Inflammatory macrophage treated with lipopolysaccharide for 4 hours (primary cell): ENCODE measurements around the gene SAMD13.
"Not testable (repeated sequence)": the region's sequence is repeated elsewhere in the genome, so short reads cannot be mapped to it uniquely, and the experiment has no call there.

Experiments used
- DNase-seq: peaks from one replicate; pipeline ENCODE4 v3.0.0-alpha.2; 2020

SAMD13 gene

GRCh38 chr1:84287389-84287788 is 14.1 kb upstream of the SAMD13 start:
- DNase-seq, result not testable (repeated sequence)

- no peak for DNase-seq
Measured at GRCh38 chr1:84289169-84289785, 12.2 kb upstream of the SAMD13 start.

GRCh38 chr1:84291882-84292655 is 9.4 kb upstream of the SAMD13 start:
- no peak for DNase-seq

- DNase-seq, result peak; percentile 45
Measured at GRCh38 chr1:84293766-84294165, 7.7 kb upstream of the SAMD13 start.

- DNase-seq, result no peak
Measured at GRCh38 chr1:84294751-84295150, 6.8 kb upstream of the SAMD13 start.

- DNase-seq, result no peak
Measured at GRCh38 chr1:84297546-84298244, 3.8 kb upstream of the SAMD13 start.

- peak; percentile 27 for DNase-seq
Measured at GRCh38 chr1:84298328-84298683, 3.2 kb upstream of the SAMD13 start.

GRCh38 chr1:84298684-84299535 is 2.6 kb upstream of the SAMD13 start:
- peak; percentile 21 for DNase-seq

- DNase-seq, result peak; percentile 35
Measured at GRCh38 chr1:84299536-84300170, 1.9 kb upstream of the SAMD13 start.

- no peak for DNase-seq
Measured at GRCh38 chr1:84300501-84300900, 1.0 kb upstream of the SAMD13 start.

- no peak for DNase-seq
Measured at GRCh38 chr1:84301785-84302385, 377 bp downstream of the SAMD13 start.

- no peak for DNase-seq
Measured at GRCh38 chr1:84303314-84303830, 1.9 kb downstream of the SAMD13 start.

GRCh38 chr1:84307398-84307797 is 5.9 kb downstream of the SAMD13 start:
- DNase-seq, result no peak

GRCh38 chr1:84311296-84311695 is 9.8 kb downstream of the SAMD13 start:
- no peak for DNase-seq

GRCh38 chr1:84319662-84320061 is 18.2 kb downstream of the SAMD13 start:
- DNase-seq, result no peak

GRCh38 chr1:84327830-84328229 is 26.3 kb downstream of the SAMD13 start:
- DNase-seq, result no peak

- no peak for DNase-seq
Measured at GRCh38 chr1:84330125-84330984, 28.8 kb downstream of the SAMD13 start.

GRCh38 chr1:84339503-84339902 is 38.0 kb downstream of the SAMD13 start:
- peak; percentile 72 for DNase-seq

GRCh38 chr1:84344286-84344685 is 42.8 kb downstream of the SAMD13 start:
- DNase-seq, result peak; percentile 88

- no peak for DNase-seq
Measured at GRCh38 chr1:84345220-84345619, 43.7 kb downstream of the SAMD13 start.
